GM19351 (cell line): ENCODE measurements around the gene HGFAC.

Experiments
- ATAC-seq: cut with Tn5 transposase; IDR thresholded peaks from one replicate; pipeline ENCODE4 v1.9.1; 2021; ENCODE audit warnings: mild to moderate bottlenecking, moderate library complexity; ENCODE audit not compliant: unreplicated experiment

Gene HGFAC

DNA sequence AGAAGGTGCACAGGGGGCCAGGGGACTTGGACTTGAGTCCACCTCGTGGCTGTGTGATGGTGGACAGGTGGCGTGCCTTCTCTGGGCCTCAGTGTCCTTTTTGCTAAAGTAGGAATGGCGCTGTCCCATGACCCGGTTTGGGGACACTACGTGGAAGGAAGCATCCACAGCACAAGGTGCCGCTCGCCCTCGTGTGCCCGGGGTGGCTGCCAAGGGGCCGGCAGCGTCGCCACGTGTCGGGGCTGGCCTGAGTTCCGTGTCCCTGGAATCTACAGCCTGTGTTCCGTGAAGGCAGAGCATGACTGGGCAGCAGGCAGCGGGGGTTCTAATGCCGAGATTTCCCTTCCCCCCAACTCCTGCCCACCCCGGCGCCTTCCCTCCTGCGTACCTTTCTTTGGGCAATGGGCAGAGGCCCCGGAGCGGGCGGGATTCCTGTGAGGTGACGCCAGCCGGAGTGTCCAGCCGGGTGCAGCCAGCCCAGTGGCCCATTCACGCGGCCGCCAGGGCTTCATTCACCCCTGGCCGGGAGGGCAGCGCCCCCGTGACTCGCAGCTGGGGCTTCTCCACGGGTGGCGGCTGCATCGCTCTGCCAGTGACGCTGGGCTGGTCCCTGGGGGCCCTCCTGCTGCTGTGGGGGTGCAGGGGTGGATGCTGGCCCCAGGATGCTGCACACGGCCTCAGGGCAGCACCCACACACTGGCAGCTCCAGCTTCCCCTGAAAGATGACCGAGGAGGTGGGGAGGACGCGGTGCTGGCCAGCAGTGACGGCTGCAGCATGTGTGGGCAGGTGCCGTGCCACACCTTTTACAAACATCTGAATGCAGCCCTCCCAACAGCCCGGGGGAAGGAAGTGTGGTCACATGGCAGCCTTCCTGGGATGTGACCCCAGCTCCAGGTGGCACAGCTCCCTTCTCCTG, 42.5 kb downstream of the HGFAC start:
- ATAC-seq, result no peak

DNA sequence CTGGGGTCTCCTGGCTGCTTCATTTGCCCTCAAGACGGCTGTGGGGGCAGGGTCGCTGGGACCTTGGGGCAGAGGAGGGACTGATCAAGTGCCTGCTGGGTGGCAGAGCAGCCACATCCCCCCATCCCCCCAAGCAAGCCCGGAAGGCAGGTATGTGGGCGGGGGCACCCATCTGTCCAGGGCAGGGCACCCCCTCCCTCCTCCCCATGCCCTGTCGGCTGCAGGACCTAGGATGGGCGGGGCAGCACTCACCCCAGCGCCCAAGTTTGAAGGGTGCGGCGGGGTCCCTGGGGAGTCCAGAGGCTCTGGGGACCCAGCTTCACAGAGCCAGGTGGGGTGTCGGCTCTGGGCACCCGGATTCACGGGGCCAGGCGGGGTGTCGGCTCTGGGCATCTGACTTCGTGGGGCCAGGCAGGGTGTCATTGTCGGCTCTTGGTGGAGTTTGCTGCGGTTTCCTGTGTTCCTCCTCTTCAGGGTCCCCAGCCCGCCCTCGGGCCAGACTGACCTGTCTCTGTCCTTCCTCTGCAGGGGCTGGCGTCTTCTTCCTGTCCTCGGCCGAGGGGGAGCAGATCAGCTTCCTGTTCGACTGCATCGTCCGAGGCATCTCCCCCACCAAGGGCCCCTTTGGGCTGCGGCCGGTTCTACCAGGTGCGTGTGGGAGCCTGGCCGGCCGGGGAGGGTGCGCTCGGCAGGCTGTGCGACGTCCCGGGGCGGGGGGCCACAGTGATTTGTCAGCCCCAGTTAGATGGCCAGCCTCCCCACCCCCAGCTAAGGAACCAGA, 43.4 kb downstream of the HGFAC start:
- no peak for ATAC-seq

DNA sequence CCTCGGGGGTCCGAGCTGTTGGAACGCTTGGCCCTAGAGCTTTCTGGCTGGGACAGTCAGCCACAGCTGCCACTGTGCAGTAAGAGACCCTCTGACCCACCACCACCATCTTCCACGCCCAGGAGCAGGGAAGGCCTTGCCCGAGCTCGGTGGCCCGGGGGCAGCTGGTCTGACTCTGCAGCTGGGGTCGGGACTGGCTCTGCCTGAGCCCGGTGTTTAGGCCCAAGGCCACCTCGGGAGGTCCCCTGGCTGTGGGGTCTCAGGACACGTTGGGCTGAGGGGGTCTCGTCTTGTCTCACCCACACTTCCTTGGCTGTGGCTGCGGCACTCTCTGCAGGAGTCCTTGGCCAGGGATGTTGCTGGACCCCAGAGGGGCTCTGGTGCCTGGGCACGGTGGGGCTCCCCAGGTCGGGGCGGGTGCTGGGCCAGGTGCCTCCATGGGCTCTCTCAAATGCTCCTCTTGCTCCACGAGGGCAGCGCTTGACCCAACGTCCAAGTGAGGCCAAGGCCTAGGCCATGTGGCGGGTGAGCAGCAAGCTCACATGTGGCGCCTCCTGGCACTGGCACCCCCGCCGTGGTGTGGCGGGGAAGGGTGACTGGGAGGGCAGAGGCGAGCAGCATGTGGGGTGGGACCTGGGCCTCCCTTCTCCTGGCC, 44.2 kb downstream of the HGFAC start:
- no peak for ATAC-seq

DNA sequence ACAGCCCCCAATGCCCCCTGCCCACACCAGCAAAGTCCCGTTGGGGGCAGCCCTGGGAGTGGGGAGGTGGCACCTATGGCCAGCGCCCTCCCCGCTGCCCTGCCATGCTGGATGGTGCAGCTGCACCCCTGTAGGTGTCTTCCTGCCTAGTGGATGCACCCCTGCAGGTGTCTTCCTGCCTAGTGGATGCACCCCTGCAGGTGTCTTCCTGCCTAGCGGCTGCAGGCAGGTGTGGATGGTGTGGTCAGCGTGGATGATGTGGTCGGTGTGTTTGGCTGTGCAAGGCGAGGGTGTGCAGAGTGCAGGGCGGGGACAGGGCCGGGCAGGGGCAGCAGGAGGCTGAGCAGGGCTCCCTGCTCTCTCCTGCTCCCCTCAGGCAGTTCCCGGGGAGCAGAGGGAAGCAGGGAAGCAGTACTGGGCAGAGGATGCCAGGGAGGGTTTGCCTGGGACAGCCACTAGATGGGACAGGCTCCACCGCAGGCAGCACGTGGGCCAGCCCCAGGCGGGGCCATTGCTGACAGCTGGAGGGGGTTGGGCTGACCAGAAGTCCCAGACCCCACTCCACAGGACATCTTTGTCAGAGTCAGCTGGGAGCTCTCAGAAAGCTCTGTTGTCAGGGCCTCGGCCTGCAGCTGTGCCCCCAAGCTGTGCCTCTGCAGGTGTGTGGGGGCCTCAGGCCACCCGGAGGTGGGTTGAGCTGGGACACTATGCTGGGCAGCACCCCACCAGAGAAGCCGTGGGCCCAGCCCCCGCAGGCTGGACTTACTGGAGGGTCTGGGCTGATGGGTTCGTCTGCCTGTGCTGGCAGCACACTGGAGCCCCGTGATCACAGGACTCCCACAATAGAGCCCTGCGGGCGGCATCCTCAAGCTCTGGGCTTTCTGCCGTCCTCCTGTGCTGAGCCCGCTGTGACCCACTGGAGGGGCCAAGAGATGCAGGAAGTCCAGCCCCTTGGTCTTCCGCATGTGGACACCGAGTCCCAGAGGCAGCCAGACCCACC, 45.1 kb downstream of the HGFAC start:
- no peak for ATAC-seq

DNA sequence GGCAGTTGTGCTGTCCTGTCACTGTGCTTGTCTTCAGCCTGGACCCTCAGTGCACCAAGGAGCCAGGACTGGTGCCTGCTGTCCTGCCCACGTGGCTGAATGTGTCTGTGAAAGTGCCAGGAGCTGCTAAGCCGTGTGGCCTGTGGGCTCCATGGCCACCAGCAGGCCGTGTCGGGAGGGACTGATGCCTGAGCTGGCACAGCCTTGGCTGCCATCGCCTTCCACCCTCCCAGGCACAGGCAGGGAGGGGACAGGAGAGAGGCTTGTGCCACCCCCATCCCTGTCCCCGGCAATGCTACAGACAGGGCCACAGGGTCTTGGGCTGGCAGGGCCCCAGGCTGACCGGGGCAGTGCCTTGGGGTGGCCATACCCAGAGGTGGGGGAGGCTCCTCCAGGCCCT, 46.1 kb downstream of the HGFAC start:
- ATAC-seq, result no peak

DNA sequence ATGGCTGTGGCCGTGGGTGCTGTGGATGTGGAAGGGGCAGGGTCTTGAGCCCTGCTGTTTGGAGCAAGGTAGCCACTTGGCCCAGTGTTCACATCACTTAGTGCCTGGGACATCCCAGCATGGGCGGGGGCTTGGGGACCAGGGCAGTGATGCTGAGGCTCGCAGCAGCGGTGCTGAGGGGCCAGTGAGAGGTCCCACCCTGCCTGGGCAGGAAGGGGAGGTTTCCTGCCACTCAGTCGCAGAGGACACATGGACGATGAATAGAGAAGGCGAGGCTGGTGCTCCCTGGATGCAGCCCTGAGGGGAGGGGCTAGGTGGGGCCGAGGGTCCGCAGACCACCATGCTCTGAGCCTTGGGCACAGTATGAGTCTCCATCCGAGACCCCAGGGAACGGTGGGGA, 47.1 kb downstream of the HGFAC start:
- ATAC-seq, result no peak

DNA sequence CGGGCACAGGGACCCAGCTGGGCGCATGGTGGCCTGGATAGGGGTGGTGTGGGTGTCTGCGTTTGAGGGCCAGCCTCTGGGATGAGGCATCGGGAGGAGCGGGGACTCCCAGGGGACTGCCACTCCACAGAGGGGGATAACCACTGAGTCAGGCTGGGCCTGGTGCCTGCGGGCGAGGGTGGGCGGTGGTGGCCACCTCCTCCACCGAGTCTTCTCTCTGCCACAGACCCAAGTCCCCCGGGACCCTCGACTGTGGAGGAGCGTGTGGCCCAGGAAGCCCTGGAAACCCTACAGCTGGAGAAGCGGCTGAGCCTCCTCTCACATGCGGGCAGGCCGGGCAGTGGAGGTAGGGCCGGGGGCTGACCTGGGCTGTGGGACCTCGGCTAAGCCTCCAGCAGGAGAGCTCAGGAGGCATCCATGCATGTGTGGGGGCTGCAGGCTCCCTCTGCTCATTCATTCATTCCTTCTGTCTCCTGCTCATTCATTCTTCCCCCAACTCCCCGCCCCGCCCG, 47.7 kb downstream of the HGFAC start:
- ATAC-seq, result no peak

DNA sequence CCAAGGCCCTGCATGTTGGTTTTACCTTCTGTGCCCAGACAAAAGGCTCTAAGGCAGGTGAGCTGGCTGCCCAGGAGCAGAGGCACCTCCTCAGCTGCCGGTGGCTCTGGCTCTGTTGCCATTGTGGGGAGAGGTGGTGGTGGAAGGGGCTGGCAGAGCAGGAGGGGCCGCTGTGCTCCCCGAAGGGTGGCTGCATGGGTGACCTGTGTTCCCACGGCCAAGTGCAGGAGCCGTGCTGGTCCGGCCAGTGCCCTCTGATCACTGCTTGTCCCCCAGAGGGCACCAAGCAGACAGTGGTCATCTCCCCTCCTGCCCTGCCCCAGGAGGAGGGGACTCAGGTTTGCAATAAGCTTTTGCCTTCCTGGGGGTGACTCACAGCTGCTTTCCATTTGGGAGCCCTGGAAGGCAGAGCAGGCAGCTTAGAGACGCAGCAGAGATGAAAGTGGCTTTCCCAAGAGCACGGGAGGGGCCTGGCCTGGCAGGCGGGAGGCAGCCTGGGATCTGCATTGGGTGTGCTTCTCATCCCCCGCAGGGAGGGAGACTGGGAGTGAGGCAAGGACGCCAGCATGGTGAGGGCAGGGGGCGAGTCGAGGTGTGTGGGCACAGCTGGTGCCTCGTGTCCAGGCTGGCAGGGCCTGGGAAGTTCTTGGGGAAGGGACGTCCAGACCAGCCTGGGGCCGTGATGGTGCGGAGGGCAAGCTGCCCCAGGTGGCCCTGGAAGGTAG, 50.1 kb downstream of the HGFAC start:
- ATAC-seq, result no peak

DNA sequence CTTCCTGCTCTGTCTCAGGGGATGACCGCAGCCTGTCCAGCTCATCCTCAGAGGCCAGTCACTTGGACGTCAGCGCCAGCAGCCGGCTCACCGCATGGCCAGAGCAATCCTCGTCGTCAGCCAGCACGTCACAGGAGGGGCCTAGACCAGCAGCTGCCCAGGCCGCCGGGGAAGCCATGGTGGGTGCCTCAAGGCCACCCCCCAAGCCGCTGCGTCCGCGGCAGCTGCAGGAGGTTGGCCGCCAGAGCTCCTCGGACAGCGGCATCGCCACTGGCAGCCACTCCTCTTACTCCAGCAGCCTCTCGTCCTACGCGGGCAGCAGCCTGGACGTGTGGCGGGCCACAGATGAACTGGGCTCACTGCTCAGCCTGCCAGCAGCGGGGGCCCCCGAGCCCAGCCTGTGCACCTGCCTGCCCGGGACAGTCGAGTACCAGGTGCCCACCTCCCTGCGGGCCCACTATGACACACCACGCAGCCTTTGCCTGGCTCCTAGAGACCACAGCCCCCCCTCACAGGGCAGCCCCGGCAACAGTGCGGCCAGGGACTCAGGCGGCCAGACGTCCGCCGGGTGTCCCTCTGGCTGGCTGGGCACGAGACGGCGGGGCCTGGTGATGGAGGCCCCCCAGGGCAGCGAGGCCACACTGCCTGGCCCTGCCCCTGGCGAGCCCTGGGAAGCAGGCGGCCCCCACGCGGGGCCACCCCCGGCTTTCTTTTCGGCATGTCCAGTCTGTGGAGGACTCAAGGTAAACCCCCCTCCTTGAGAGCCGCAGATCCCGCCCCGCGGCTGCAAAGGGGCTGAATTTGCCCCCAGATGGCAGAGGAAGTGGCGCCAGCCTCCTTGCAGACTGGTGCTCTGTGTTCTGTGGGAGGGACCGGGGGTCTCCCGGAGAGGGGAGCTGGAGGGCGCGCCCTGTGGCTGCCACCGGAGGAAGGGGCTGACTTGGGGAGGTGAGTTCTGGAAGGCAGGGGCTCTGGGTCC, 51.3 kb downstream of the HGFAC start:
- ATAC-seq, result no peak

DNA sequence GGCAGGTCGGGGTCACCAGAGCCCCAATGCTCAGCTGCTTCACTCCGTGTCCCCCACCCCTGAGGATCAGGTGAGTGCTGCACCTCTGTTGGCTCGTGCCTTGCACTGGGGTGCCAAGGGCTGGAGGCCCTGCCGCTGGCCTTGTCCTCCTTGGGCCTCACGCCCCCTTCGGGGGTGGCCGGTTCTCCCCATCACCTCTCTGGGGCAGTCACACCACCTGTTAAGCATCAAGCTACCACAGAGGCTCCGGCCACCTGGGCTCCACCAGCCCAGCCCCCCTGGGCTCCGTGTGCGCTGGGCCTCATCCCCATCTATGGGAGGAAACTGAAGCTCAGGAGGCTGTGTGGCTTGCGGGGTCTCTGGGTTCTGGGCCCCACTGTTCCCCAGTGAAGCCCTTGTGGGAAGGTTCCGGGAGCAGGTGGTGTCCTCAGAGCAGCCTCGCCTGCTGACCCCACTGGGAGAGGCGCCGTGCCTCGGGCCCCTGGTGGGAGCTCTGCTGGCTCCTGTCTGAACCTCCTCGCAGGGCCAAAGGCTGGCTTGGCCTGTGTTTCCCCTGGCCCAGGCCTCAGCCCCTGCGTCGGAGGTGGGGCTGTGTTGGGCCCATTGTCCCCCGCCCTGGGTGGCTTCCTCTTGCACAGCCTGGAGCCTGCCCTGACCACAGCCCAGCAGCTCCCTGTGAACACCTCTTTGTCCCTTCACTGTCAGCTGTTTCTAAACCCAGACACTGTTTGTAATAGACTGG, 52.1 kb downstream of the HGFAC start:
- no peak for ATAC-seq

DNA sequence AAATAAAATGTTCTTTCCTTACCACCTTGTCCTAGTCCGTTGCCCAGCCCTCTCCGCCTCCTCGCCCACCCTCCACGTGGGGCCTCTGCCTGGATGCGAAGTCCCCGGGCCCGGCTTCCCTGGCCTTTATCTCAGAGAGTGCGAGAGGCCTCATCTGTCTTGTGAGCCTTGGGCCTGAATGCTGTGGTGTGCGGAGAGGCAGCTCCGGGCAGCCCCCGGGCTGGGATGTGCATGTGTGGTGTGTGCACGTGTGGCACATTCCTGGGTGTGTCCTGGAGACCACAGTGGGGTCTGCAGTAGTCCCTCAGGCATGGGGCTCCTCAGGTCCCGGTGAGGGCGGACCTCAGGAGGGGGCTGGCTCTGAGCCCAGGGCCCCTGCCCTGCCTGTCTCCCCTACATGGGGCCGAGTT, 52.7 kb downstream of the HGFAC start:
- no peak for ATAC-seq

DNA sequence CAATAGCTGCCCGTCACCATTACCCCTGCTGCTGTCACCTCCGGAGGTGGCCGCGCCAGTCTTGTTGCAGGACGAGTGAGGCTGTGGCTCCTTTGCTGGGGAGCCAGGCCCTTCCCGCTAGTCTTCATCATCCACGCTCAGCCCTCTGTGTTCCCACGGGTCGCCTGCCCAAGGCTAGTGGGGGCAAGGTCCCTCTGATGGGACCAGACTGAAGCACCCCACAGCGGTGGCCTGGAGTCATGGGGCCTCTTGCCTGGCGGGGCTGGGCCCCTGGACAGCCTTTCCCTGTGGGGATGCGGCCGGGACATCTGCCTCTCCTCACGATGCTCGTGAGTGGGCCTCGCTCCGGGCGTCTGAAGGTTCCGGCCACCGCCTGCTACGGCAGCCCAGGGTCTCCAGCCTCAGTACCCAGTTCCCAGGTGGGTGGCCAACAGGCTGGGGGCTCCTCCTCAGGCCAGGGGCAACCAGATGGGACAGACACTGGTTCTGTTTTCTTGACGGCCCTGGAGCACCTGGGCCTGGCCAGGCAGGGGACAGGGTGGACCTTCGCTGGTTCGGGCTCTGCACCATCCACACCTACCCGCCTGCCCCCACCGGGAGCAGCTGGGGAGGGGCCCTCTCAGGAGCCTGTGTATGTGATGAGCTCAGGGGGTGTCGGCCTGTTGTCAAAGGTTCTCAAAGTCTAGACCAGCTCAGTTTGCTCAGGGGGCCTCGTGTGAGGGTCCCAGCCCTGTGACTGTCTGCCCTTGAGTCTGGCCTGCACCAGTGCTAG, 53.6 kb downstream of the HGFAC start:
- ATAC-seq, result no peak

DNA sequence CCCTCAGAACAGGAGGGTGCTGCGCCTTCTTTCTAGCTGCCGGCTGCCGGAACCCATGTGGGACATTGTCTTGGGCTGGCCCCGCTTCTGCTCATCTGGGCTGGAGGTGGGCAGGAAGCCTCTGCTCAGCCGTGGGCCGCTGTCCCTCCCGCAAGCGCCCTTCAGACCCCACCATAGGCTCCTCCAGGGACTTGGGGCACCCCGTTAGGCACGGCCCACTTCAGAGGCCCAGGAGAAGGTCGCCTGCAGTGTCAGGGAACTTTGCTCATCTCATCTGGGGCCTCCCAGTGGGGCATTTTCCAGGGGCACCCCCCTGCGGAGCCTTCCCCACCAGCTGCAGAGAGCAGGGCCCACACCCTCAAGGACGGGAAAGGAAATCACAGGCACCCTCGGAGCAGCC, 54.3 kb downstream of the HGFAC start:
- ATAC-seq, result no peak

DNA sequence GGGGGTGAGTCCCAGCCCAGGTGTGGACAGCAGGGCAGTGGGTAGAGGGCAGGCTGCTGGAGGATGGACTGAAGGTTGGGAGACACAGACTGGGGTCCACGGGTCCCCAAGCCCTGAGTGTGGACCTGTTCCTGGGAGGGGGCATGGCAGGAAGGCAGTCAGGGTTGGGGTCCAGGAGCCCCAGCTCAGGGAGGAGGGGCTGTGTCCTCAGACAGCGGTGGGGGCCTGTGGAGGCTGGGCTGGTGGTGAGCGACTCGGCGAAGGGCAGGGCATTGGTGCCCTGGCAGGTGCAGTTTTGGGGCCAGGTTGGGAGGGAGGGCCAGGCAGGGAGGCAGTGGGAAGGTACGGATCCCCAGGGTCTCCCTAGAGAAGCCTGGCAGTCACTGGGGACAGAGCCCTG, 55.3 kb downstream of the HGFAC start:
- ATAC-seq, result no peak

DNA sequence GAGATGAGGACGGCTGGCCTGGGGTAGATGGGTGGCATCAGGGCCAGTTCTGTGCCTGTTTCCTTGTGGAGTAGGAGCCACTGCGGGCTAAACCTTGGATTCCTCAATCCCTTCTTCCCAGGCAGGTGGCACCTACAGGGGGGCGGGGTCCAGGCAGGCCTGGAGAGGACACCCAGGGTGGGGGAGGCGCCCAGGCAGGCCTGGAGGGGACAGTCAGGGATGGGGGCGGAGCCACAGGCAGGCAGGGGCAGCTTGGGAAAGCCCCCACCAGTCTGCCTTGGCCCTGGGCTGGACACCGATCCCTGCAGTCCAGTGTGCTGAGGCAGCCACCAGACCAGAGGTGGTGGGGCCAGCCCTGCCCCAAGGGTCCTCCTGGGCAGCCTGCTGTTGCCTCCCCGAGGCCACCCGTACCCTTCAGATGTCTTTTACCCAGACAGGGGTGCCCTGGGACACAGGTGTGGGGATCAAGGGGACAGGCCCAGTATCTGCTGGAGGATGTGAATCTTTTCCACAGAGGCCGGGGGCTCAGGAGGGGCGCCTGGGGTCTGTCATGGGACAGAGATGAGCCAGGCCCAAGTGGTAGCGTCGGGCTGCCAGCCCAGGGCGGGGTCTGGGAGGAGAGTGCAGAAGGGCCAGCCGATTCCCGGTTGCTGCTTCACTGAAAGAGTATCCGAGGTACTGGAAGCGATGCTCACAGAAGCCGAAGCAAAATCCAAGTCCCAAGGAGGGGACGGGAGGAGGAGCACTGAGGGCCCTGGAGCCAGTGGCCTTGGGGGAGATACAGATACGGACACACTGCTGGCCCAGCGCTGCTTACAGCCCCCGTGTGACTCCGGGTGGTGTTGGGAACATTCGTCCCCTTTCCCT, 56.0 kb downstream of the HGFAC start:
- no peak for ATAC-seq

DNA sequence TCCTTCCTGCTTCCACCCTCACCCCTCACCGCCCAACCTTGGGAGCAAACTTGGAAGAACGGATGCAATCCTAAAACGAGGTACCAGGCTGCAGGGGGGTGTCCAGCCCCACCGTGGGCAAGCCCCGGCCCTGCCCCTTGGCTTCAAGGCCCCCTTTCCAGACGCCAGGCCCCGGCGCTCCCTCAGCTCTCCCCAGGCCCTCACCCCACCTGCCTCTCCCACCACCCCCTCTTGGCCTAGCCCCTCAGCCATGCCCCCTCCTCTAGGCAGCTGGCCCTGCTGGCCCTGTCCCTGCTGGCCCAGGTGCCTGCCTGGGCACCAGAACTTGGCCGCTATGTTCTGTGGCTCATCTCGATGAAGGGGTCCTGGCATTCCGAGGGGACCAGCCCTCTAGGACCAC, 56.6 kb downstream of the HGFAC start:
- no peak for ATAC-seq
